B cell (primary cell): ENCODE results near the gene NRP1. TPM values are rescaled to one million over a fixed set of nuclear protein-coding genes. Genes with fewer than 3 reads are reported as not detected.

Experiments
- ATAC-seq: fragments of 200-7000 bp; cut with Tn5 transposase; one replicate; pipeline ENCODE4 v1.10.0; 2021; ENCODE audit warnings: low read depth, mild to moderate bottlenecking, moderate number of reproducible peaks, moderate library complexity
- CTCF ChIA-PET: fragments of 350-600 bp; sonication (Branson Sonifier 250); formaldehyde crosslinking; loops from one replicate; lab custom pipeline; 2021; ENCODE audit warnings: antibody characterized with exemption, inconsistent platforms; lab: Charles Lee
- POLR2A ChIA-PET: fragments of 350-600 bp; sonication (Branson Sonifier 250); formaldehyde crosslinking; loops from one replicate; lab custom pipeline; 2021; ENCODE audit warnings: antibody characterized with exemption; lab: Charles Lee
- DNase-seq: peaks from one replicate; pipeline ENCODE4 v3.0.0; 2013
- H2AFZ ChIP-seq: 2 replicates; pipeline ENCODE4 v1.6.1; 2012; ENCODE audit warnings: mild to moderate bottlenecking, low read depth, low read length; ENCODE audit not compliant: insufficient read depth, poor library complexity, severe bottlenecking
- H3K27ac ChIP-seq, 2 donors: 1 replicate in 1 of 2; 2 replicates in 1 of 2; pipeline ENCODE4 v1.5.1; 2012 to 2013; ENCODE audit warnings: low read length in 2 of 2, mild to moderate bottlenecking in 2 of 2, moderate library complexity in 1 of 2
- H3K27me3 ChIP-seq, 4 experiments: fragments of 200-600 bp in 1 of 4; sonication (generic) in 1 of 4; replicated peaks in 1 of 4; 1 replicate in 2 of 4; 2 replicates in 2 of 4; pipeline versions ENCODE4 v1.6.1 to v1.7.0; 2013 to 2016; ENCODE audit warnings: low read length in 3 of 4, mild to moderate bottlenecking in 2 of 4, mixed read lengths in 1 of 4, moderate library complexity in 1 of 4; ENCODE audit not compliant: insufficient read depth in 4 of 4, control insufficient read depth in 3 of 4; ENCODE audit errors: control extremely low read depth in 1 of 4
- H3K36me3 ChIP-seq, 2 experiments: replicated peaks in 1 of 2; 1 replicate in 1 of 2; 2 replicates in 1 of 2; pipeline versions ENCODE4 v1.6.1 to v1.7.1; 2013; ENCODE audit warnings: low read length in 1 of 2; ENCODE audit not compliant: insufficient read depth in 2 of 2, control insufficient read depth in 1 of 2; ENCODE audit errors: control extremely low read depth in 1 of 2, extremely low read depth in 1 of 2
- H3K4me1 ChIP-seq, 2 donors: fragments of 200-600 bp in 1 of 2; sonication (generic) in 1 of 2; 1 replicate in 1 of 2; 2 replicates in 1 of 2; pipeline versions ENCODE4 v1.5.1 to v1.6.1; 2013 to 2017; ENCODE audit warnings: low read length in 2 of 2; ENCODE audit not compliant: control insufficient read depth in 2 of 2, insufficient read depth in 2 of 2
- H3K4me2 ChIP-seq: replicated peaks from 2 replicates; pipeline ENCODE3; 2012; ENCODE audit warnings: mild to moderate bottlenecking, low read depth, low read length; ENCODE audit not compliant: poor library complexity, severe bottlenecking
- H3K4me3 ChIP-seq, 5 experiments: fragments of 200-600 bp in 1 of 5; sonication (generic) in 1 of 5; 1 replicate in 3 of 5; 2 replicates in 2 of 5; pipeline versions ENCODE4 v1.5.1 to v1.7.0; 2011 to 2016; ENCODE audit warnings: low read length in 4 of 5, mild to moderate bottlenecking in 4 of 5, low read depth in 2 of 5, control low read depth in 1 of 5, moderate library complexity in 1 of 5; ENCODE audit not compliant: insufficient read depth in 1 of 5; ENCODE audit errors: control extremely low read depth in 1 of 5, extremely low read depth in 1 of 5
- H3K79me2 ChIP-seq: fragments of 200-600 bp; sonication (generic); one replicate; pipeline ENCODE4 v1.6.0; 2016; ENCODE audit warnings: low read length; ENCODE audit not compliant: control insufficient read depth, insufficient read depth
- H3K9ac ChIP-seq: fragments of 200-600 bp; sonication (generic); 2 replicates; pipeline ENCODE4 v1.6.1; 2017; ENCODE audit warnings: mild to moderate bottlenecking, low read length, moderate library complexity
- H3K9me3 ChIP-seq, 3 donors: one replicate each; pipeline versions ENCODE4 v1.6.1 to v1.7.1; 2013; ENCODE audit warnings: low read length in 2 of 3; ENCODE audit not compliant: control insufficient read depth in 2 of 3, insufficient read depth in 1 of 3; ENCODE audit errors: control extremely low read depth in 1 of 3
- H4K20me1 ChIP-seq: 2 replicates; pipeline ENCODE4 v1.6.0; 2012; ENCODE audit warnings: mild to moderate bottlenecking, low read length; ENCODE audit not compliant: insufficient read depth, control insufficient read depth, poor library complexity, severe bottlenecking
- H3K27ac Mint-ChIP-seq: one replicate; pipeline ENCODE4 v1.8.0; 2021; ENCODE audit warnings: mixed read lengths
- H3K27me3 Mint-ChIP-seq: one replicate; pipeline ENCODE4 v1.8.0; 2021; ENCODE audit warnings: mixed read lengths
- H3K4me1 Mint-ChIP-seq: one replicate; pipeline ENCODE4 v1.8.0; 2021; ENCODE audit warnings: mixed read lengths
- H3K4me3 Mint-ChIP-seq: one replicate; pipeline ENCODE4 v1.8.0; 2021; ENCODE audit warnings: mixed read lengths
- H3K9me3 Mint-ChIP-seq: one replicate; pipeline ENCODE4 v1.8.0; 2022; ENCODE audit warnings: mixed read lengths; ENCODE audit not compliant: insufficient read depth
- EZH2 ChIP-seq: IDR thresholded peaks from 2 replicates; pipeline ENCODE4 v1.6.1; 2012; ENCODE audit warnings: borderline replicate concordance, low read depth, mild to moderate bottlenecking, moderate library complexity, low read length; ENCODE audit not compliant: insufficient read depth, poor library complexity, severe bottlenecking
- WGBS: methylation state at CpG from one replicate; pipeline ENCODE4 v1.1.5; 2013; ENCODE audit warnings: missing lambda C conversion rate; ENCODE audit not compliant: insufficient coverage; 5-methylcytosine and 5-hydroxymethylcytosine counted together
- intact Hi-C: fragments of 100-400 bp; cut with micrococcal nuclease; formaldehyde crosslinking; loops from one replicate; pipeline ENCODE4 v1.10.0; 2022
- polyA plus RNA-seq: library from polyadenylated mRNA; depleted of rRNA; stranded (reverse); fragments of >200 nt; gene quantifications from 2 replicates; pipeline ENCODE4 v1.2.3, GENCODE V29; 2012
- total RNA-seq, 2 donors: library from RNA; stranded (reverse); fragments of 120-200 nt in 1 of 2; gene quantifications; 1 replicate in 1 of 2; 2 replicates in 1 of 2; pipeline versions ENCODE4 v1.2.3 to v1.2.4, GENCODE V29; 2013 to 2022
- TF ChIP-seq, protein P1 (sequence below): fragments of 200-600 bp; IDR thresholded peaks from one replicate; pipeline ENCODE4 v1.8.0; 2022; ENCODE audit warnings: antibody characterized with exemption, mild to moderate bottlenecking

NRP1 gene
- total and polyA plus RNA-seq, 2 donors (not counting 1 experiment from before 2014, with no cell fraction given) = 0.34 TPM; not detected in 1

GRCh38 chr10:33353853-33354252 is 19.4 kb upstream of the NRP1 start:
- ChIA-PET CTCF (no interaction called here), POLR2A (no interaction called here)
- Mint-ChIP-seq H3K27ac (no peak overlapping the region), H3K4me1 (no peaks in the 10 kb centered on the region), H3K4me3 (no peak overlapping the region), H3K9me3 (no peaks in the 10 kb centered on the region), H3K27me3 (no peaks in the 10 kb centered on the region)
- TF ChIP-seq, protein P1, sequence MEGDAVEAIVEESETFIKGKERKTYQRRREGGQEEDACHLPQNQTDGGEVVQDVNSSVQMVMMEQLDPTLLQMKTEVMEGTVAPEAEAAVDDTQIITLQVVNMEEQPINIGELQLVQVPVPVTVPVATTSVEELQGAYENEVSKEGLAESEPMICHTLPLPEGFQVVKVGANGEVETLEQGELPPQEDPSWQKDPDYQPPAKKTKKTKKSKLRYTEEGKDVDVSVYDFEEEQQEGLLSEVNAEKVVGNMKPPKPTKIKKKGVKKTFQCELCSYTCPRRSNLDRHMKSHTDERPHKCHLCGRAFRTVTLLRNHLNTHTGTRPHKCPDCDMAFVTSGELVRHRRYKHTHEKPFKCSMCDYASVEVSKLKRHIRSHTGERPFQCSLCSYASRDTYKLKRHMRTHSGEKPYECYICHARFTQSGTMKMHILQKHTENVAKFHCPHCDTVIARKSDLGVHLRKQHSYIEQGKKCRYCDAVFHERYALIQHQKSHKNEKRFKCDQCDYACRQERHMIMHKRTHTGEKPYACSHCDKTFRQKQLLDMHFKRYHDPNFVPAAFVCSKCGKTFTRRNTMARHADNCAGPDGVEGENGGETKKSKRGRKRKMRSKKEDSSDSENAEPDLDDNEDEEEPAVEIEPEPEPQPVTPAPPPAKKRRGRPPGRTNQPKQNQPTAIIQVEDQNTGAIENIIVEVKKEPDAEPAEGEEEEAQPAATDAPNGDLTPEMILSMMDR = no peak
- TF ChIP-seq EZH2 = no peak
- Histone ChIP-seq H3K79me2 (no peaks in the 10 kb centered on the region), H3K9ac (no peak overlapping the region), H3K4me3 (no peak overlapping the region), H3K4me1 (no peaks in the 10 kb centered on the region), H3K4me2 (no peak overlapping the region), H3K27me3 (no peaks in the 10 kb centered on the region), H3K36me3 (no peaks in the 10 kb centered on the region), H4K20me1 (no peaks in the 10 kb centered on the region), H3K27ac (no peak overlapping the region), H2AFZ (no peak overlapping the region), H3K9me3 (no peaks in the 10 kb centered on the region)
- WGBS = 57% methylated on average over 1 of the region's 3 CpGs
- DNase-seq = no peak
- ATAC-seq = no peak
- intact Hi-C loops = no loop called here

GRCh38 chr10:33353334-33353733 is 18.9 kb upstream of the NRP1 start:
- 86% methylated on average over 1 of the region's 8 CpGs for WGBS
- CTCF ChIA-PET = no interaction called here
- H3K27me3 ChIP-seq = no peaks in the 10 kb centered on the region
- no peak overlapping the region for H3K4me3 ChIP-seq
- TF ChIP-seq EZH2 = no peak
- H3K9me3 ChIP-seq = no peaks in the 10 kb centered on the region
- H3K4me3 Mint-ChIP-seq = no peak overlapping the region
- H3K9me3 Mint-ChIP-seq = no peaks in the 10 kb centered on the region
- H3K4me1 Mint-ChIP-seq = no peaks in the 10 kb centered on the region
- H3K4me1 ChIP-seq = no peaks in the 10 kb centered on the region
- no peak overlapping the region for H3K9ac ChIP-seq
- no peak for DNase-seq
- H3K27ac ChIP-seq = no peak overlapping the region
- H3K4me2 ChIP-seq = no peak overlapping the region
- no peak overlapping the region for H2AFZ ChIP-seq
- H4K20me1 ChIP-seq = no peaks in the 10 kb centered on the region
- no peaks in the 10 kb centered on the region for H3K27me3 Mint-ChIP-seq
- H3K79me2 ChIP-seq = no peaks in the 10 kb centered on the region
- no peaks in the 10 kb centered on the region for H3K36me3 ChIP-seq
- no peak overlapping the region for H3K27ac Mint-ChIP-seq
- intact Hi-C loops = no loop called here
- ATAC-seq = no peak
- POLR2A ChIA-PET = no interaction called here
